Activated CD4-positive, alpha-beta memory T cell treated with anti-CD3 and anti-CD28 coated beads for 36 hours (primary cell): ENCODE measurements around the gene MARS1. TPM values are rescaled to one million over a fixed set of nuclear protein-coding genes. Genes with fewer than 3 reads are reported as not detected.

Source experiments
- CTCF ChIA-PET: fragments of 350-600 bp; sonication (Branson Sonifier 250); formaldehyde crosslinking; loops from one replicate; lab custom pipeline; 2021; ENCODE audit warnings: antibody characterized with exemption, inconsistent platforms; lab: Charles Lee
- POLR2A ChIA-PET: fragments of 350-600 bp; sonication (Branson Sonifier 250); formaldehyde crosslinking; loops from one replicate; lab custom pipeline; 2021; ENCODE audit warnings: antibody characterized with exemption; lab: Charles Lee
- DNase-seq: peaks from one replicate; pipeline ENCODE4 v3.0.0-alpha.2; 2020
- H3K27ac Mint-ChIP-seq: one replicate; pipeline ENCODE4 v1.8.0; 2021; ENCODE audit warnings: mixed read lengths
- H3K27me3 Mint-ChIP-seq: one replicate; pipeline ENCODE4 v1.8.0; 2021; ENCODE audit warnings: mixed read lengths
- H3K36me3 Mint-ChIP-seq: one replicate; pipeline ENCODE4 v1.8.0; 2021; ENCODE audit warnings: mixed read lengths
- H3K4me1 Mint-ChIP-seq: one replicate; pipeline ENCODE4 v1.8.0; 2021; ENCODE audit warnings: low read depth, mixed read lengths
- H3K4me3 Mint-ChIP-seq: one replicate; pipeline ENCODE4 v1.8.0; 2021; ENCODE audit warnings: mild to moderate bottlenecking, mixed read lengths
- H3K9me3 Mint-ChIP-seq: one replicate; pipeline ENCODE4 v1.8.0; 2021; ENCODE audit warnings: mixed read lengths
- intact Hi-C: fragments of 100-400 bp; cut with micrococcal nuclease; formaldehyde crosslinking; loops from one replicate; pipeline ENCODE4 v1.15.1; 2023
- total RNA-seq, 2 experiments: library from RNA; stranded (reverse); gene quantifications; one replicate each; pipeline ENCODE4 v1.2.3, GENCODE V29; 2021

Gene MARS1
- total RNA-seq, 2 experiments from 2014 or later, result 354 to 364 TPM

DNA sequence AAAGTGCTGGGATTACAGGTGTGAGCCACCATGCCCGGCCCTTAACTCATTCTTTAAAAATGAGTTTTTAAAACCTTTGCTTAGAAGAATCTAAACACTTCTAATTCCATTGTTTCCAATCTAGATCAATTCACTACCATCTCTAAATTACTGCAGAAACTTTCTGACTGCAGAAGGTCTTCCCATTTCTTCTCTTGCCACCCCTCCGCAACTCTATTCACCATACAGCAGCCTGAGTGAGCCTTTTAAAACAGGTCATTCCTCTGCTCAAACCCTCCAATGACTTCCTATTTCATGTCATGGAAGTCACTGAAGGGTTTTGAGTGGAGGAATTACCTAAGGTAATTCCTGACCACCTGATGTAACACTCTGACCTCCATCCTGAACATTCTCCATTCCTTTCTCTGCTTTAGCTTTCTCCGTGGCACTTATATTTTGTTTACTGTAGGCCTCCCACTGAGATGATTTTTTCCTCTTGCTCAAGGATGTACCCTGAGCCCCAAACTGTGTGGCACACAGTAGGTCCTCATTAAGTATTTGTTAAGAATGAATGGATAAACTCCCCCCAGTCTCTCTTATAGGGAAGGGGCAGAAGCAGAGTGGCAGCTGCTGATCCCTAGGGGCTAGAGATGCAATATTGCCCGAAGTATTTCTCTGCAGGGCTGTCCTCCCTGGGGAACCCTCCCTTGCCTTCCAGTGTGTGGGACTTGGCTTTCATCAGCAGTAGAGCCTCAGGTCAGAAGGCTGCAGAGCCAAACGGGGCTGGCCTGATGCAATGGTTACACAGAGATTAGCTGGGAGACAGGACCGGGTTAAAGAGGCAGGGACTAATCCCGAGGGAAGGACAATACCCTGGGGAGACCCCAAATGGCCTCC lies 31.3 kb downstream of the MARS1 start:
- H3K4me1 Mint-ChIP-seq, result peaks cover 49% of the 10 kb centered on the region
- CTCF ChIA-PET, result no interaction called here
- peak; percentile 34 for DNase-seq

DNA sequence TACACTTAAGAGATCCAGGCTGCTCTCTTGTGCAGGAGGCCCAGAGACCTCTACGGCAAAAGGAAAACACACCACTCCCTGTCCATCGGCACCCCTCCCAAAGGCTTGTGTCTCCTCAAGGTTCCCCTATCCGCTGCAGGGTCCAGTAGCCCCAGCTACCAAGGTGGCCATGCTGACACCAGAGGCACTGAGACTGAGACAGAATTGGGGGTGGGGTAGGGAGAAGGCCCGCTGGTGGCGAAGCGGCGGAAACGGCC lies 31.9 kb downstream of the MARS1 start:
- Mint-ChIP-seq H3K4me3 (peak overlapping the region; percentile 94), H3K4me1 (peaks cover 55% of the 10 kb centered on the region), H3K9me3 (no peaks in the 10 kb centered on the region), H3K36me3 (peaks cover 53% of the 10 kb centered on the region), H3K27me3 (no peaks in the 10 kb centered on the region), H3K27ac (peak overlapping the region; percentile 100)
- POLR2A ChIA-PET, result interaction anchor here (0.5 to 2.1 kb wide), 6 partner anchors 17 to 42 kb away, joined by 3 to 10 read pairs (median 4); partner anchors contain the start of gene ARHGAP9
- intact Hi-C loops, result loop anchor here (1.0 to 5.0 kb wide), 6 partner anchors 32 to 282 kb away; partner anchors contain the start of genes ARHGAP9, GLI1 and TSPAN31
- no peak for DNase-seq
- CTCF ChIA-PET, result interaction anchor here (1.4 kb wide), 1 partner anchor 43 kb away, joined by 4 read pairs; no protein-coding TSS in a partner anchor

More for the DNA sequence above, 31.3 kb downstream of the MARS1 start:
- POLR2A ChIA-PET, result interaction anchor here (0.5 to 2.1 kb wide), 5 partner anchors 17 to 40 kb away, joined by 3 to 10 read pairs (median 5); partner anchors contain the start of gene ARHGAP9
- Mint-ChIP-seq H3K9me3 (no peaks in the 10 kb centered on the region), H3K36me3 (peaks cover 58% of the 10 kb centered on the region), H3K27me3 (no peaks in the 10 kb centered on the region), H3K4me3 (peak overlapping the region; percentile 94), H3K27ac (peak overlapping the region; percentile 100)
- intact Hi-C loops, result no loop called here

DNA sequence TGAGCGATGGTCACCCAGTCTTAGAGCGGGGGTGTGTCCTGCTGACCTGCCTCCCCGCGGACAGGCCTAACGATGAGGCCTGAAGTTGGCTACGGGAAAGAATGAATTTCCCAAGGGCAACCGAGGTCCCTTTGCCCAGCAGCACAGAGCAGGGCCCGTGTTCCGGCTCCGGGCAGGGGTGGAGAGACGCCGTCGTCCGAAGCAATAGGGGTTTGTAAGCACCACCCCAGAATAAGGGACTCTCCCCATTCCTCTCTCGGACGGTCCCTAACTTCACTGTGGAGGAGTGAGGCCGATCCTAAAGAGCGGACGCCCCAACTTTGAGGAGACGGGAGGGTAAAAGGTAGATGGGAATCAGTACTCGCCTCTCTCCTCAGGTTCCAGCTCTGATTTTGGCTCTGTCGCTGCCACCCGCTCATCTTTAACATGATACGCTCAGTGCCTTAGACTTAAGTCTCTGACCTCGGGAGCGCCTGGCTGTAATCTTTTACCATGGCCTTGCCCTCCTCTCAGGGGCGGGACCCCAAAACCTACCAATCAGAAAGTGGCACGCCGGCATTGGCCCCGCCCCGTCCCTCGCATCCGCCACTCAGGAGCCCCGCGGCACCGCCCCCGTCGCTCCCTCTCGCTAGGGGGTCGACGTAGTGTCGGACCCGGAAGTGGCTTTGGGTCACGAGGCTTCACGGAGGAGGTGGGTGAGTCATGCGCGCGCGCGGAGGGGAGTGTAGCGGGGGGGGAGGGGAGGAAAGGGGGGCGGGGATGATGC lies 32.4 kb downstream of the MARS1 start, which contains the start of gene DDIT3:
Gene DDIT3, minus strand, starts transcription at position 462 of the 766 bp plus-strand sequence. CDS start 3,108 bp downstream, outside the sequence.
- no peaks in the 10 kb centered on the region for H3K9me3 Mint-ChIP-seq

DNA sequence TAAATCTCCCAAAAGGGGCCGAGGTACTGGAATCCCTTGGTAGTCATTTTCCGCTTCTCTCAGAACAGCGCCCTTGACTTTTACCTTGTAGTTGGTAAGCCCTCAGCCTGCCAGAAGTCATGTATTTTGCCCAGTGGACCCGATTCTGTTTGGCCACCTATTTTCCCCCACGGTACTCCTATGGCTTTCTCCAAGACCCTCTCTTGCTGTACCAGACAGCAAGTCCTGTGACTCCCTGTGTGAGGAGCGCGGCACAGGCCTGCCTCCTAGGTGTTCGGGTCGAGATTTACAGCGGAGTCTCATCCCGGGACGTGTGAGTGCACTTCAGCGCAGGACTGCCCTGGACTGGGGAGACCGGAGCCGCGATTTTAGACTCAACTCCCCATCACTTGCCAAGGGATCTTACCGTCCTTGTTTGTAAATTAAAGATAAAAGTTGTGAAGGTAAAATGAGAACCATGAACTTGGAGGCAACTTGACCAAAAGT lies 33.7 kb downstream of the MARS1 start:
- Mint-ChIP-seq H3K36me3 (peaks cover 37% of the 10 kb centered on the region), H3K9me3 (no peaks in the 10 kb centered on the region), H3K4me3 (peak overlapping the region; percentile 94), H3K4me1 (peaks cover 55% of the 10 kb centered on the region), H3K27ac (peak overlapping the region; percentile 100), H3K27me3 (no peaks in the 10 kb centered on the region)
- CTCF ChIA-PET, result no interaction called here
- POLR2A ChIA-PET, result no interaction called here
- intact Hi-C loops, result loop anchor here (1.0 to 5.0 kb wide), 8 partner anchors 26 to 443 kb away; partner anchors contain the start of genes CDK4, DCTN2, NEMP1 and TSPAN31
- DNase-seq, result no peak

More for the DNA sequence above, 32.4 kb downstream of the MARS1 start, which contains the start of gene DDIT3:
- H3K27ac Mint-ChIP-seq, result peak within 1 kb of the TSS; percentile 100
- peaks cover 55% of the 10 kb centered on the region for H3K4me1 Mint-ChIP-seq
- ChIA-PET CTCF (interaction anchor here (1.1 to 1.4 kb wide), 2 partner anchors 44 to 173 kb away, joined by 4 read pairs; no protein-coding TSS in a partner anchor), POLR2A (interaction anchor here (0.6 to 2.1 kb wide), 7 partner anchors 19 to 87 kb away, joined by 3 to 10 read pairs (median 5); partner anchors contain the start of gene ARHGAP9)
- intact Hi-C loops, result loop anchor here (1.0 to 5.0 kb wide), 6 partner anchors 33 to 283 kb away; partner anchors contain the start of genes ARHGAP9, GLI1 and TSPAN31
- H3K4me3 Mint-ChIP-seq, result peak within 1 kb of the TSS; percentile 94
- peaks cover 48% of the 10 kb centered on the region for H3K36me3 Mint-ChIP-seq
- no peaks in the 10 kb centered on the region for H3K27me3 Mint-ChIP-seq
- DNase-seq, result peak; percentile 100

DNA sequence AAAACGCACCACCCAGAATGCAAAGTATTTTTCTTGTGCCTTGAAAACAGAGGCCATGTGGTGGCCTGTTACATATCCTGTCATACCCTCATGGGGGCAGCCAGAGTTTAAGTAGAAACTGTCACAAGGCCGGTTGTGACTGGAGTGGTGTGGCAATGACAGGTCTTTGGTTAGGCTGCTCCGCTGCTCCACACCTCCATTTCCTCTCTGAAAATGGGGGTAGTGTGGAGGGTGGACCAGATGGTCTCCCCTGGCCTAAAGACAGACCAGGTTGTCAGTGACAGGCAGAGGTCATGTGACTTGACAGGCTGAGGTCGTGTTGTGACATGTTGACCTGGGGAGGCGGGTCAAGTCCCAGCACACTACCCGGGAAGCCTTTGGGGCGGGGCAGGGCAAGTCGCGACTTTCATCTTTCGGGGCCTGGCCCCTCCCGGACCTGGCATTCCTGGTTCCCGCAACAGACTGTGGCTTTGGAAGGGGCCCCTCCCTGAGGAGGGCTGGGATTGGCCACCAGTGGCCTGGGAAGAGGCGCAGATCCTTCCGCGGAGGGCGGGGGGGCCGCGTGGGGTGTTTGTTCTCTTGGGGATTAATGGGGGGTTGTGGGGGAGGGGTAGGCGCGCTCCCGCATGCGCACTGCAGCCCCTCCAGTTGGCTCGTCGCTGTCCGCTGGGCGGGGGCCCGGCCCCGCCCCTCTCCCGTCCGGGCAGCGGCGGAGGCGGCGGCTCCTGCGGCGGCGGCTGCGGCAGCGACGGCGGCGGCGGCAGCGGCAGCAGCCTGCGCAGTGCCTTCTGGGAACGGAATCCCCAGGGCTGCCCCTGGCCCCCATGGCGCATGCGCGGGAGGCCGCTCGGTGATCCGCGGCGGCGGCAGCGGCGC lies 34.4 kb downstream of the MARS1 start, which contains the start of gene MBD6:
Gene MBD6, plus strand, starts transcription at position 814 of the 876 bp plus-strand sequence. CDS start 1,480 bp downstream, outside the sequence.
- Mint-ChIP-seq H3K36me3 (peaks cover 35% of the 10 kb centered on the region), H3K27ac (peak within 1 kb of the TSS; percentile 100), H3K9me3 (no peaks in the 10 kb centered on the region), H3K27me3 (no peaks in the 10 kb centered on the region), H3K4me1 (peaks cover 53% of the 10 kb centered on the region), H3K4me3 (peak within 1 kb of the TSS; percentile 94)
- peak; percentile 94 for DNase-seq
- POLR2A ChIA-PET, result interaction anchor here (1.2 to 1.8 kb wide), 2 partner anchors 16 to 24 kb away, joined by 4 to 6 read pairs; partner anchors contain the start of gene DCTN2
- intact Hi-C loops, result loop anchor here (1.0 to 5.0 kb wide), 7 partner anchors 25 to 443 kb away; partner anchors contain the start of genes CDK4, DCTN2 and NEMP1
- CTCF ChIA-PET, result interaction anchor here (2.6 kb wide), 1 partner anchor 63 kb away, joined by 7 read pairs; the partner anchor contains the start of gene GLI1

DNA sequence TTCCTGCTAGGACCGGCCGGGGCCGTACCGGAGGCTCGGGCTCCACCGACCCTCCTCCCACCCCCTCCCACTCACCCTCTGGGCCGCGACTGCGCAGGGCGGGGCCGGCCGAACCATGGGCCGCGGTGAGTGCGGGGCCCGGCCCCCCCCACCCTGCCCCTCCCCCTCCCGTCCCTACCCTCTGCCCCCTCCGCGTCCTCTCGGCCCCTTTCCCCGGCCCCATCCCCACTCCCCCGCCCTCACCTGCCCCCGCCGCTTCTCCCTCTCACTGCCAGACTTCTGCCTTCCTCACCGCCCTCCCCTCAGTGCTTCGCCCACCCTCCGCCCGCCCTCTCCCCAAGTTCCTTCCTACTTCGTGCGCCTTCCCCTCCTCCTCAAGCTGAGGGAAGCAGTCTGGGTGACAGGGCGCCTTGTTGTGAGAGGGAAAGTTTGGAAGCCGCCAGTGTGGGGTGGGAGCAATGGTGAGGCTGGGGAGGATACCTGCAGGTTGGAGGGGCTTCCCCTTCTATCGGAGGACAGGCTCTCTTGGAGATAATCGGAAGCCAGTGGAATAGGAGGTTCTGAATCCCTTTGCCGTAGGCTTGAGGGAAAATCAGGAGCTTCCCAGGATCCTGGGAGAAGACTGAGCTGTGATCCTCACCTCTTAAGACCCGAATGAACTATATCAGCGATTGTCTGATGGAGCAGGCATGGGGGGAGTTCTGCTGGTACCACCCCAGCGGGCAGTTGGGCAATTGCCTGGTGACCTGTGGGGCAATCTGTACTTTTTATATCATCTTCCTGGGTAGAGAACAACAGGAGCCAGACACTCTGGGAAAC lies 35.2 kb downstream of the MARS1 start:
- CTCF ChIA-PET, result interaction anchor here (0.9 to 2.6 kb wide), 5 partner anchors 24 to 99 kb away, joined by 3 to 8 read pairs (median 4); partner anchors contain the start of genes DCTN2 and GLI1
- intact Hi-C loops, result loop anchor here (1.0 to 5.0 kb wide), 7 partner anchors 24 to 444 kb away; partner anchors contain the start of genes CDK4, DCTN2 and NEMP1
- Mint-ChIP-seq H3K9me3 (no peaks in the 10 kb centered on the region), H3K4me3 (peak overlapping the region; percentile 93), H3K27me3 (no peaks in the 10 kb centered on the region), H3K36me3 (peaks cover 32% of the 10 kb centered on the region), H3K27ac (peak overlapping the region; percentile 90), H3K4me1 (peaks cover 45% of the 10 kb centered on the region)
- POLR2A ChIA-PET, result interaction anchor here (0.7 to 1.8 kb wide), 4 partner anchors 15 to 68 kb away, joined by 3 to 6 read pairs (median 4); partner anchors contain the start of genes DCTN2 and PIP4K2C
- DNase-seq, result peak; percentile 64

DNA sequence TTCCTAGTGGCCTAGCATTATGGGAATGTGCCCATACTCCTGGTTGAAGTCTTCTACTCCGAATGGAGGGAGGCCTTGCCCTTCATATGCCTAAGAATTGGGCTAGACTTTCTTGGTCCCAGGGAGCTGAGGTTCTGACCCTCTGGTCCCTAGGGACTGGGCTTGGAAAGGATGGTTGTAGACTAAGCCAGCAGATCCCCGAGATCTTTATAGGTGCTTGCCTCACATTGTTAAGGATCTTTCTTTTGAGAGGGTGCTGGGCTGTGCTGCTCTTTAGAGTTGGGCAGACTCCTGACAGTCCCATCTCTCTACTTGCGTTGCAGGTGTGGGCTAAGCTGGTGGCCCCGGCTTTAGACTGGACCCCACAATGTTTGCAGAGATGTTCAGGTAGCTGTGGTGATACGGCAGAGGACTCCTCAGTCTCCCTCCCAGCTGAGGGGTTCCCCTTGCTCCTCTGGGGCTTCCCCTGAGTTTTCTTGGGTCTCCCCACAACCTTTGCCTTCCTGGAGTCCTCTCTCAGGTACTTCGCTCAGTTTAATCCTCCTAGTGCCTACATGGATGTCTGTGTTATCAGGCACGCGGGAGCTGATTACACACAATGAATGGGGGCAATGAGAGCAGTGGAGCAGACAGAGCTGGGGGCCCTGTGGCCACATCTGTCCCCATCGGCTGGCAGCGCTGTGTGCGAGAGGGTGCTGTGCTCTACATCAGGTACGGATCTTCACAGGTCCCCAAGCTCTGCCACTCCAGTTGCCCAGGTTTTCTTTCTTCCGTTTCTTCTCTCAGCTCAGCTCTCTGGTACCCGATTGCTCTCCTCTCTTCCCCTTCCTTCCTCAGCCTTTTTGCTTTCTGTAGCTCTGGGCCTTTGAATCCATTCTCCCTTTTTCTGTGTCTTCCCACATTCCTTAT lies 36.1 kb downstream of the MARS1 start:
- Mint-ChIP-seq H3K27ac (peak overlapping the region; percentile 90), H3K36me3 (peaks cover 29% of the 10 kb centered on the region), H3K9me3 (no peaks in the 10 kb centered on the region), H3K27me3 (no peaks in the 10 kb centered on the region), H3K4me1 (peaks cover 36% of the 10 kb centered on the region), H3K4me3 (peak overlapping the region; percentile 93)
- ChIA-PET POLR2A (interaction anchor here (0.5 to 1.8 kb wide), 9 partner anchors 9 to 221 kb away, joined by 3 to 7 read pairs (median 4); partner anchors contain the start of genes DCTN2, PIP4K2C and TSPAN31), CTCF (interaction anchor here (0.9 to 2.6 kb wide), 6 partner anchors 23 to 99 kb away, joined by 3 to 8 read pairs (median 4); partner anchors contain the start of genes DCTN2 and GLI1)
- DNase-seq, result peak; percentile 30
- intact Hi-C loops, result loop anchor here (2.0 to 5.0 kb wide), 3 partner anchors 98 to 445 kb away; partner anchors contain the start of gene NEMP1

DNA sequence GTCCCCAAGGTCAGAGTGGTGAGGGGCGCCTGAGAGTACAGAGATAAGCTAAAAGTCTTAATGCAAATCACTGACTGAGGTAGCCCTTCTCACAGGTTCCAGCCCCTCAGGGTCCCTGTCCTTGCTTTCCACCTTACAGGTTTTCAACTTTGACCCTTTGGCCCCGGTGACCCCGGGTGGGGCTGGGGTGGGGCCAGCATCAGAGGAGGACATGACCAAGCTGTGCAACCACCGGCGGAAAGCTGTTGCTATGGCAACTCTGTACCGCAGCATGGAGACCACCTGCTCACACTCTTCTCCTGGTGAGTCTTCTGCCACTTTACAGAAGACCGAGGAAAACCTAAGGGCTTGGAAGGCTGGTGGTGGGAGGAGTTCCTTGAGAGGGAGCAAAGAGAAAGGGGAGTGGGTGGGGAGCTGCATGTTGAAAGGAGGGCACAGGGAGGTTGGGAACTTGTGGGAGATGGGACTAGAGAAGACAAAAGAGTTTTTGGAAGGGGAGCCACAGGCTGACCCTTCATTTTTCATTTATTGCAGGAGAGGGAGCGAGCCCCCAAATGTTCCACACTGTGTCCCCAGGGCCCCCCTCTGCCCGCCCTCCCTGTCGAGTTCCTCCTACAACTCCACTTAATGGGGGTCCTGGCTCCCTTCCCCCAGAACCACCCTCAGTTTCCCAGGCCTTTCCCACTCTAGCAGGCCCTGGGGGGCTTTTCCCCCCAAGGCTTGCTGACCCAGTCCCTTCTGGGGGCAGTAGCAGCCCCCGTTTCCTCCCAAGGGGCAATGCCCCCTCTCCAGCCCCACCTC lies 37.1 kb downstream of the MARS1 start:
- Mint-ChIP-seq H3K9me3 (no peaks in the 10 kb centered on the region), H3K36me3 (peaks cover 25% of the 10 kb centered on the region), H3K4me1 (peaks cover 31% of the 10 kb centered on the region), H3K4me3 (peak overlapping the region; percentile 93), H3K27me3 (no peaks in the 10 kb centered on the region), H3K27ac (no peak overlapping the region)
- CTCF ChIA-PET, result interaction anchor here (0.5 to 2.6 kb wide), 3 partner anchors 48 to 261 kb away, joined by 3 to 7 read pairs (median 5); partner anchors contain the start of gene GLI1
- no peak for DNase-seq
- intact Hi-C loops, result loop anchor here (5.0 kb wide), 2 partner anchors 97 to 288 kb away; a partner anchor contains a TSS
- POLR2A ChIA-PET, result interaction anchor here (1.0 to 1.4 kb wide), 4 partner anchors 8 to 220 kb away, joined by 3 to 7 read pairs (median 4); partner anchors contain the start of genes DCTN2 and TSPAN31
